ENCODE data around the gene CNKSR3. TPM values are rescaled to one million over a fixed set of nuclear protein-coding genes. Genes with fewer than 3 reads are reported as not detected.

The CNKSR3 gene
- polyA plus RNA-seq, 1 experiment: 5.2 TPM

DNA sequence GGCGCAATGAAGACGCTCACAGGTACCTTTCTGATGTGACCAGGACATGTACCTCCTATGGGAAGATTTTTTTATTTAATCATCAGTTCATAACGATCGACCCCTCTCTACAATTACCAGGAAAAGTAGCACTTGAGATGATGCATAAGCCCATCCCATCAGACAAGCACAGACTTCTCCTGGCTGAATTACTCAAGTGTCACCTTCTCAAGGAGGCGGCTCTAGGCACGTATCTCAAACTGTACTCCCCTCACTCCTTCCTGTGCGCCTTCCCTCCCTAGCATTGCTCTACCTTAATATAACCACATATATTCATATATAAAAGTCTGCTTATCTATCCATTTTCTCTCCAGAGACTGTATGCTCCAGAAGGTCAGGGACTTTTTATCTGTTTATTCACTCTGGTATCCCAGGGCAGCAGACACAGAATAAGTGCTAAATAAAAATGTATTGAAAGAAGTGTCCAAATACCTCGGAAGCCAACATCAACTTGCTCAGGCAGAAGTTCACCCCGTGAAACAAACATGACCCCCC is 71.5 kb downstream of the CNKSR3 start:
- no peak for DNase-seq (ENCODE audit: low read depth)
- Histone ChIP-seq H3K27me3 (ENCODE audit: control insufficient read depth, insufficient read depth, low read length) (no peaks in the 10 kb centered on the region), H3K36me3 (ENCODE audit: control insufficient read depth, insufficient read depth, low read length) (peaks cover 2% of the 10 kb centered on the region), H3K4me3 (ENCODE audit: low read depth, low read length) (no peak overlapping the region)
- CTCF ChIA-PET: no interaction called here
- POLR2A ChIA-PET: no interaction called here
- TF ChIP-seq, protein P1, sequence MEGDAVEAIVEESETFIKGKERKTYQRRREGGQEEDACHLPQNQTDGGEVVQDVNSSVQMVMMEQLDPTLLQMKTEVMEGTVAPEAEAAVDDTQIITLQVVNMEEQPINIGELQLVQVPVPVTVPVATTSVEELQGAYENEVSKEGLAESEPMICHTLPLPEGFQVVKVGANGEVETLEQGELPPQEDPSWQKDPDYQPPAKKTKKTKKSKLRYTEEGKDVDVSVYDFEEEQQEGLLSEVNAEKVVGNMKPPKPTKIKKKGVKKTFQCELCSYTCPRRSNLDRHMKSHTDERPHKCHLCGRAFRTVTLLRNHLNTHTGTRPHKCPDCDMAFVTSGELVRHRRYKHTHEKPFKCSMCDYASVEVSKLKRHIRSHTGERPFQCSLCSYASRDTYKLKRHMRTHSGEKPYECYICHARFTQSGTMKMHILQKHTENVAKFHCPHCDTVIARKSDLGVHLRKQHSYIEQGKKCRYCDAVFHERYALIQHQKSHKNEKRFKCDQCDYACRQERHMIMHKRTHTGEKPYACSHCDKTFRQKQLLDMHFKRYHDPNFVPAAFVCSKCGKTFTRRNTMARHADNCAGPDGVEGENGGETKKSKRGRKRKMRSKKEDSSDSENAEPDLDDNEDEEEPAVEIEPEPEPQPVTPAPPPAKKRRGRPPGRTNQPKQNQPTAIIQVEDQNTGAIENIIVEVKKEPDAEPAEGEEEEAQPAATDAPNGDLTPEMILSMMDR (IDR thresholded peaks at IDR 0.05; ENCODE audit: insufficient read depth, low read depth, low read length): no peak

DNA sequence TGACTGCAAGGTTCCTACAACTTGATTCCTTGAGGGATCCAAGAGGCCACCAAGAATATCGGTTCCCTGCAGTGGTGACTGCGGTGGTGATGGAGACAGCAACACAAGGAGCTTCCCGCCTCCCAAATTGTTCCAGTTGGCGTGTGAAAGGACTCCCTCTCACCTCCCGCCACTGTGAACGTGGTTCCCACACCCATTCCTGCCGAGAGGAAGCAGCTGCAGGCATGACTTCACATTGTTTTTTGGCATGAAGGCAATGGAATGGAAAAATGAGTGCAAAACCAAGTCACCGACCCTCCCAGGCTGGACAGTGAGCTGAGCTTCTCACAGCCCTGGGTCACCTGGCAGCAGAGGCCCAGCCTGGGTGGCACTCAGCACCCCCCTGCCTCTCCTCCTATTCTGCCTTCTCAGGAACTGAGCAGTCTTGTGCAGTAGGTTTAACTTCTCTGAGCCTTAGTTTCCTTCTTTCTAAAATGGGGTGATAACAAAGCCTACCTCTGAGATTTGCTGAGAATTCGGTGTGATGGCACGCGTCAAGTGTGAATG is 75.0 kb downstream of the CNKSR3 start:
- no peaks in the 10 kb centered on the region; the same call in 1 of the 2 replicates for H3K36me3 ChIP-seq (ENCODE audit: control insufficient read depth, insufficient read depth, low read length)
- TF ChIP-seq, protein P1 (IDR thresholded peaks at IDR 0.05; ENCODE audit: insufficient read depth, low read depth, low read length): no peak
- no peaks in the 10 kb centered on the region for H3K27me3 ChIP-seq (ENCODE audit: control insufficient read depth, insufficient read depth, low read length)
- CTCF ChIA-PET: no interaction called here
- POLR2A ChIA-PET: no interaction called here
- no peak for DNase-seq (ENCODE audit: low read depth)
- H3K4me3 ChIP-seq (ENCODE audit: low read depth, low read length): no peak overlapping the region

DNA sequence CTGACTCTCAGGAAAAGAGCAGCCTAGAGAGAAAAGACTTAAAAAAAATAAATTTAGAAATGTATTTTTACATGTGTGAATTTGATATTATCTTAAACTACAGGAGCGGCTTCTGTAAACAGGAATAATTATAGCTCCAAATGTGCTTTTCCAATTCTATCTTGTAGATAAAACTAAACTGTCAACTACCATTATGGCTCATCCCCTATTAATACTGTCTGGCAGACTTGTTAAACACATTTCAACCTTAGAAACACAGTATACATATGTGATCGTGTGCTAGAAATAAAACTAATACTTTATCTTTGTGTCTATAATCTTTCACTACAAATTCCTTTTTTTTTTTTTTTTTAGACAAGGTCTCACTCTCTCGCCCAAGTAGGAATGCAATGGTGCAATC is 75.8 kb downstream of the CNKSR3 start:
- CTCF ChIA-PET: no interaction called here

DNA sequence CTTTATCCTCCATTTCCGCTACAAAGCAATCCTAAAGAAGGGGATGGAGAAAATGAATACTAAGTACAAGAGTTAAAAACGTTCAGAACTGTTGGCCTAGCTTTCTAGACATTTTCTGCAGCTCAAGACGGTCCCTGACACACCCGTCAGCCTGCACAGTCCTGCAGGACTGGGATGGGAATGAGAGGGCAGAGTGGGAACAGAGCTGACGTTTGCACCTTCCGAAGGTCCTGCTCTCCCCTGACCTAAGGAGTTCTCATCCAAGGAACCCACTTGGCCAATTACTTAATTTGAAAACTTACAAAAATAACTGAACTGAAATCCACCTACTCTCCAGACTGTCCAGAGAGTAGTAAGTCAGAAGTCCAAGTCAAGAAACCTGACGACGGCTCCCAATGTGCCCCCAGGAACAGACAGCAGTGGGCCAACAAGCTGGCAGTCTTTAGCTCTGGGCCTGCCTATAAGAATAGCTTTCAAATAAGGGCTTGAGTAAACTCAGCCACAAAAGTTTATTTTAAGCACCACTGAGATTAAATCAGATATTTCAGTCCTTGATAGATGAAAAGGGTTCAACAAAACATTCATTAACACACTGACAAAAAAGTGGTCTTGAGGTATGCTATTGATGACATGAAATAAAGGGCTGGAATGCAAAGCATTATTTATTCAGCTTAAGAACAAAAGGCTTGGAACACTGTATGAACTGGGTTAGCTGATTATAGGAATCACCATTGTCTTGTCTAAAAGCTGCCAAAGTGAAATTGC is 76.8 kb downstream of the CNKSR3 start:
- Histone ChIP-seq H3K27me3 (ENCODE audit: control insufficient read depth, insufficient read depth, low read length) (no peaks in the 10 kb centered on the region), H3K4me3 (ENCODE audit: low read depth, low read length) (no peak overlapping the region), H3K36me3 (ENCODE audit: control insufficient read depth, insufficient read depth, low read length) (no peaks in the 10 kb centered on the region; the same call in 1 of the 2 replicates)
- POLR2A ChIA-PET: no interaction called here
- TF ChIP-seq, protein P1 (IDR thresholded peaks at IDR 0.05; ENCODE audit: insufficient read depth, low read depth, low read length): no peak
- DNase-seq (ENCODE audit: low read depth): no peak
- CTCF ChIA-PET: no interaction called here

More for the DNA sequence above, 75.8 kb downstream of the CNKSR3 start:
- H3K4me3 ChIP-seq (ENCODE audit: low read depth, low read length): no peak overlapping the region
- DNase-seq (ENCODE audit: low read depth): no peak
- no peaks in the 10 kb centered on the region; the same call in 1 of the 2 replicates for H3K36me3 ChIP-seq (ENCODE audit: control insufficient read depth, insufficient read depth, low read length)
- TF ChIP-seq, protein P1 (IDR thresholded peaks at IDR 0.05; ENCODE audit: insufficient read depth, low read depth, low read length): no peak
- H3K27me3 ChIP-seq (ENCODE audit: control insufficient read depth, insufficient read depth, low read length): no peaks in the 10 kb centered on the region
- POLR2A ChIA-PET: no interaction called here

DNA sequence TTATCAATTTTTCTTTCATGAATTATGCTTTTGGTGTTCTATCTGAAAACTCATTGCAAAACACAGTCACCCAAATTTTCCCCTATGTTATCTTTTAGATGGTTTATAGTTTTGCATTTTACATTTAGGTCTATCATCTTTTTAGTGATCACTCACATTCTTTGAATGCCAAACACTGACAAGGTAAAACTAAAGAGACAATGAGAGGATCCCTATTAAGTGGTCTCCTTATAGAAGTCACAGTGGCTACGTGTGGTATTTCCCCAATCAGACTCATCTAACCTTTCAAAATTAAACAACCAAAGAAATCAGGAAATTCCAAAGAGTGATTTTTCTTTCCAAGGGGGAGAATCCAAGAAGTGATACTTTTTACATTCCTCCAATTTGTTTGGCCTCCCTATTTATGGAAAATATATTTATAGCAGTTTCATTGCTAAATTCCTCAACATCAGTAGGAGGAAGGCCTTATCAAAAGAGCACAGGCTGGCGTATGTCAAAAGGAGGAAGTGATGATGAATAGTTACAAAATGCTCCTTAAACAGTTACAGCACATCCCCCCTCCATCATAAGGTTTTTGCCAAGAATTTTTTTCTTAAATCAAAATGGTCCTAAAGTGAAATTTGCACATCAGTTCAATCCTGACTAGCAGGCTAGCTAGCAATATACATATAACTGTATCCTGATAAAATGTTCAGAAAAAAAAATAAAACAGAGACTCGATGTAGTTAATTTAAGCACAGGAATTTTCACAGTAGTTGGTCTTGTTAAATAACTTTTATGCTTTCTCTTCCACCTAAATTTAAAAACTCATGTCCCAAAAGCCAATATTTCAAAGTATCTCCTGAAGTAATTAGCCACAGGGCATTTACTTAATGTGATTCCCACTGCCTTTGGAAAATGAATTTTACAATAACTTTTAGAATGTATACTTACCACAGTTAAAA is 77.7 kb downstream of the CNKSR3 start:
- no peak for DNase-seq (ENCODE audit: low read depth)
- POLR2A ChIA-PET: no interaction called here
- CTCF ChIA-PET: no interaction called here

More for the DNA sequence above, 77.7 kb downstream of the CNKSR3 start:
- Histone ChIP-seq H3K36me3 (ENCODE audit: control insufficient read depth, insufficient read depth, low read length) (no peaks in the 10 kb centered on the region; the same call in 1 of the 2 replicates), H3K27me3 (ENCODE audit: control insufficient read depth, insufficient read depth, low read length) (no peaks in the 10 kb centered on the region), H3K4me3 (ENCODE audit: low read depth, low read length) (no peak overlapping the region)
- TF ChIP-seq, protein P1 (IDR thresholded peaks at IDR 0.05; ENCODE audit: insufficient read depth, low read depth, low read length): no peak

All from BJ (cell line).